ENCODE data around the gene SSR2.
"Not testable (repeated sequence)": the region's sequence is repeated elsewhere in the genome, so short reads cannot be mapped to it uniquely, and the experiment has no call there.

SSR2 gene

DNA sequence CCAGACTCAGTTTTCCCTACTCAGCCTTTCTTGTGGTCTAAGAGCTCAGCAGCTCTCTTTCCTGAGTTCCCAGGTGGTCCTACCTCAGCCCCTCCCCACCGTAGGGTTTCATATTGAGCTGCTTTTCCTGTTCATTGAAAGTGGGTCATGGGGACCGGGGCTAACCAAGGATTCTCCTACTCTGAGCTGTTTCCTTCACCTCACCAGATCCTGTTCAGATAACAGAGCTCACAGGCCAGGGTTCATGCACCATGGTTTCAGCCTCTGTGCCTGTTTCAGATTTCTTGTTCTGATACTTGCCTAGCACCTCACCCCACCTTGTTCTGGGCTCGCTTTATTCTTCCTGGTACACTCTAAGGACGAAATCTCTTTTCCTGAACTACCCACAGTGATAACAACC, 24.3 kb upstream of the SSR2 start:
- no peak for DNase-seq

GRCh38 chr1:156042828-156043227, 22.1 kb upstream of the SSR2 start:
- no peak for DNase-seq

DNA sequence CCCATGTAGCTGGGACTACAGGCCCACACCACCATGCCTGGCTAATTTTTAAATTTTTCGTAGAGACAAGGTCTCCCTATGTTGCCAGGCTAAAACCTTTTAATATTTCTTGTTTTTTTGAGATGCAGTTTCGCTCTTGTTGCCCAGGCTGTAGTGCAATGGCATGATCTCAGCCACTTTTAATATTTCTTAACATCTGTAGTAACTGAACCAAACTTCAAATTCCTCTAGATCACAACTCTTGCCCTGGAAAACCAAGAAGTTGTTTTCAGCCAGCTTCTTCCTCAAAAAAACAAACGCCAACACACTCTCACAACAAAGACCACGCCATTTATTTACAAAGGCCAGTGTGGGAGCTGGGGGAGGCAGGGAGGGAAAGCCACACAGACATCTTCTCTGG, 14.2 kb upstream of the SSR2 start:
- not testable (repeated sequence) for DNase-seq

GRCh38 chr1:156033011-156033410, 12.3 kb upstream of the SSR2 start:
- no peak for DNase-seq

DNA sequence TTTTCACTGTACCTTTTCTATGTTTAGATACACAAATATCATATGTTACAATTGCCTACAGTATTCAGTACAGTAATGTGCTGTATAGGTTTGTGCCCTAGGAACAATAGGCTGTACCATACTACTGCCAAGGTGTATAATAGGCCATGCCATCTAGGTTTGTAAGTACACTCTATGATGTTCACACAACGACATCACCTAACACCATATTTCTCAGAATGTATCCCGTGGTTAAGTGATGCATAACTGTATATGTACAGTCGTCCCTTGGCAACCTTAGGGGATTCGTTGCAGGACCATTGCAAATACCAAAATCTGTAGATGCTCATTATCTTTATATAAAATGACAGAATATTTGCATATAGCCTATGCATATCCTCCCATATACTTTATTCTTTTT, 5.8 kb upstream of the SSR2 start:
- no peak for DNase-seq

- peak; percentile 27 for DNase-seq
Measured at GRCh38 chr1:156025876-156026275, 5.1 kb upstream of the SSR2 start.

GRCh38 chr1:156024801-156025200, 4.0 kb upstream of the SSR2 start:
- no peak for DNase-seq

DNA sequence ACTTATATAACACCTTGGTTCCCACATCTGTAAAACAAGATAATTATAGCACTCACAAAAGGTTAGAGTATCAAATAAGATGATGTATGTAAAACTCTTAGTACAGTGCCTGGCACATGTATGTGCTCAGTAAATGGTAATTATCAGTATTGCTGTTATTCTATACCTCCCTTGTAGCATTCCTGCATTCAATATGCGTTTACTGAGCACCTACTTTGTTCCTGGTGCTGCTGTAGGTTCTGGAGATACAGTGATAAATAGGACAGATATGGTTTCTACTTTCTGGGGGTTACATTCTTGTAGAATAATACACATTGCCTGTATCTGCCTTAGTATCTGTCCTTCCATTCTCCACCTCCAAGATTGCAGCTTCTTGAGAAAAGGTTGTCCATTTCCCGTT, 1.2 kb upstream of the SSR2 start:
- no peak for DNase-seq

DNA sequence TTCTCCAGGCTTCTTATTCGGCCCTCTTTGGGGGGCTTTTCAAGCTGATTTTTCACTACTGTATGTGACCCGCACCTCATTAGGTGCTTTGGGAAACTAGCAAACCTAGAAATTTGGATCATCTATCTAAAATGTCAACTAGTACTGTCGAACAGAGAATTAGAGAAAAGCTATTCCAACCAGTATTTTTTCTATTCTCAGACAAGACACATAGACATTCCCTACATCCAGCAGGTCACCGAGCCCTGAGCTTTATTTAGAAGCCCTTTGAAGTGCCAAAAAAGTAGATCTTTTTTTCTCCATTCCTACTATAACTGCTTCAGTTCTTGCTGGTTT, 310 bp upstream of the SSR2 start:
- DNase-seq, result no peak

- DNase-seq, result no peak
Measured at GRCh38 chr1:156019946-156020292, 832 bp downstream of the SSR2 start.

- no peak for DNase-seq
Measured at GRCh38 chr1:156014829-156015228, 5.9 kb downstream of the SSR2 start.

- DNase-seq, result no peak
Measured at GRCh38 chr1:156012051-156012817, 8.5 kb downstream of the SSR2 start.

- DNase-seq, result no peak
Measured at GRCh38 chr1:156009404-156009803, 11.3 kb downstream of the SSR2 start.

GRCh38 chr1:156006666-156007376, 13.9 kb downstream of the SSR2 start:
- no peak for DNase-seq

GRCh38 chr1:156004843-156005584, 15.7 kb downstream of the SSR2 start:
- peak; percentile 37 for DNase-seq

DNA sequence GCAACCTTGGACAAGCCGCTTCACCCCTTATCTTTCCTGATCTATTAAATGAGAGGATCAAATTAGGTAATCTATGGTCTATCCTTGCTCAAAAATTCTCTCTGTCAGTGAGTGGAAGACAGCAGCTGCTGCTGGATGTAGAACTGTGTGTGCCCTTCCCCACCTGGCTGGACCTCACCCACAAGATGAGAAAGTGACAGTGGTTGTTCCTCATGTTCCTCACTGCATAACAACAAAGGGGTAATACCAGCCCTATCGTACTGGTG, 16.9 kb downstream of the SSR2 start:
- no peak for DNase-seq

DNA sequence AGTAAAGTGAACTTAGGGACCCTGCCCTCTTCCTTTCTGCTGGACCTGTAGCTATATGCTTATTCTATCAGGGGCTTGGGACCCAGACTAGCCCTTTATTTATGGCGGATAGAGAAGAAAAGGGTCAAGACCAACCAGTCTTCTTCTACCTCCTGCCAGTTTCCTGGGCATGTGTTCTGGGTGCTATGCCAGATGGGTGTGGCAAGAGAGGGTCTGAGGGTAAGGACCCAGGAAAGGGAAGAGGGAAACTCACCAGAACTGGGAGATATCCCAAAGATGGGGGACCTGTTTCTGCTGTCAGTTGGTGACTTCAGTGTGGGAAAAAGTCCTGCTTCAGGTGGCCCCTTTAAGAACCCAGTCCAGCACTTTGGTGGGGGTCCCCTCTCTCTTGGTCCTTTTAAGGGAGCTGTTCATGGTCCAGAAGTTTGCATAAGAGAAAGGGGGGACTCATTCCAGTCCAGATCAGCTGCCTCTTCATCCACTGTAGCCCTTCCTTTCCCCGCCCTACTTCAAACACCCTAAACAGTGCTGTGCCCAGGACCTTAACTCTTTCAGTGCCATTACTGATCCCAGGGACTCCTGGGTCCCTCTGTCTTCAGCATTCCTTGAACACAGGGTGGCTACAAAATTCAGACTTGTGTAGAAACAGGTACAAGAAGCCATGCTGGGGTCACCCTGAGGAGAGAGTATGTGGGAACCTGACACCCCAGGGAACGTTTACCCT, 18.4 kb downstream of the SSR2 start:
- DNase-seq, result no peak

DNA sequence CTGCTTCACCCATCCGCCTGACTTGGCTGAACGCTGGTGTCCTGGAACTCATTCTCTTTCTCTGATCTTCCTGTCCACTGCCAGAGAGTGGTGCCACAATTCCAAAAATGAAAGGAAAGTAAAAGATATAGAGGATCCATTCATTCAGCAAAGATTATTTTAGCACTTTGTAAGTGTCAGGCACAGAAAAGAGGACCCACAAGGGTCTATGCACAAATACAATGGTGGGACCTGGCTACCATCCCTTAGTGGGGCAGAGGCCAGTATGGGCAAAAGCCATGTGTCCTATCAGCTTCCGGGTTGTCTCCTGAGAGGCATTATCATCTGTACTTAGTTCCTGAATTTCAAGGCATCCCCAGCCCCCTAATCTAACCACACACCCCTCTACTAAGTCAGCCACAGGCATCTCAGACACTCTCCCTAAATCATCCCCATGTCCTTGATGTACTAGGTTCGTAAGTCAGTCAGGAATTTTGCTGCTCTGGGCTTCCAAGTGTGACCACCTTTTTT, 19.0 kb downstream of the SSR2 start:
- DNase-seq, result no peak

- DNase-seq, result no peak
Measured at GRCh38 chr1:156001021-156001661, 19.6 kb downstream of the SSR2 start.

DNA sequence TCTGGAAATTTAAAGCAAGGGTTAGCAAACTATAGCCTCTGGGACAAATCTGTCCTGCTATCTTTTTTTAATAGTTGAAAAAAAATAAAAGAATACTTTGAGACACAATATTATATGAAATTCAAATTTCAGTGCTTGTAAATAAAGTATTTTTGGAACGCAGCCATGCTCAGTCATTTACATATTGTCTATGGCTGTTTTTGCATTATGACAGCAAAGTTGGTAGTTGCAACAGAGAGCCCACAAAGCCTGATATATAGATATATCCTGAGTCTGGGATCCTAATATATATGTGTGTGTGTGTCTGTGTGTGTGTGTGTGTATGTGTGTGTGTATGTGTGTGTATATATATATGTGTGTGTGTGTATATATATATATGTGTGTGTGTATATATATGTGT, 20.8 kb downstream of the SSR2 start:
- no peak for DNase-seq

DNA sequence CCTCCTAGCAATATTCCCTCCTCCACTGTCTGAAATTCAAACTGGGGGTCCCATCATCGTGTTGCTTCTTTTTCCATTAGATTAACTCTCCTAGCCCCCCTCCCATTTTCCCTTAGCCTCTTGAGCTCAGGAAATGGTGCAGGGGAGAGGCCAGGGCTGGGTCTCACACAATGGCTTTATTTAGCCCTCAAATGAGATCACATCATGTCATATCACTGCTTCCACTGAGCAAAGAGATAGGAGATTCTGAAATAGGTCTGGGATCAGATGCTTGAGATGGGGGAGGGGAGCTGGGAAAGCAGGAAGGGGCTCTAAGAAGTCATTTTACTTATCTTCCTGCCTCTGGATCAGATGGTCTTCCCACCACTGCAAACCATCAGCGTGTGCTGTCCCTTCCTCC, 24.6 kb downstream of the SSR2 start:
- no peak for DNase-seq

DNA sequence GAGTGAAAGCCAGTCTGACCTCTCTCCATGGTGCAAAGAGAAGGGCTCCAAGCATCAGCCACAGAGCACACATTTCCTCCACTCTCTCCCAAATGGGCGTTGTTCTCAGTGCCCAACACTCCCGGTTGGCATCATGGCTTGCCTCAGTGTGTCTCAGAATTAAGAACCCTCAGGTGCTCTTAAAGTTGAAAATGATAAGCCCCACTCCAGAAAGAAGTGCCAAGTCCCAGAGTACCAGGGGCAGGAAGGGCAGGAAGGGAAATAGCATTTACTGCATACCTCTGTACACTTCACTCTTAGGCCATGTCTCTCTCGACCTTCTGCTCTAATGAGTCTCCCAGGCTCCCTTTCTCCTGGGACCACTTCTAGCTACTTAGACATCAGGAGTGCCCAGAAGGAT, 27.2 kb downstream of the SSR2 start:
- no peak for DNase-seq

All from CD4-positive, alpha-beta T cell treated with Interleukin-6 for 4 hours (primary cell).